SKM-1 treated with dmso at 0.1 percent for 144 hours (cell line): ENCODE data around the gene TRIM9.

ENCODE experiments used
- DNase-seq: peaks from one replicate; lab custom pipeline; 2025; ENCODE audit not compliant: unreplicated experiment; lab: John Stamatoyannopoulos, UW

Gene TRIM9

GRCh38 chr14:51093371-51094281, 1.3 kb downstream of the TRIM9 start:
- DNase-seq, result no peak

DNA sequence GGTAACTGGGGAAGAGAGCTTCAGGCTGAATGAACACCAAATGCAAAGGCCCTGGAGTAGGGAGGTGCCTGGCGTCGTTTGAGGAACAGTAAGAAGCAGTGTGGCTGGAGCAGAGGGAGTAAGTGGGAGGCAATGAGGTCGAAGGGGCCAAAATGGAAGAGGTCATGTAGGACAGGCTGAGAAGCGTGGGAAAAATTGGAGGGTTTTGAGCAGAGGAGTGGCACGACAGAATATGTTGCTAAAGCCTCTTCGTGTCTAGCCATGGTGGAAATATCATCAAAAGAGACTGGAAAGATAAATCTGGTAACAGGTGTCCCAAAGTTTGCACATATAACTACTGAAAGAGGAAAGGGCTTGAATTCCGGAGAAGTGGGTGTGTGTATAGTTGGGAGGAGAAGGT, 1.9 kb downstream of the TRIM9 start:
- no peak for DNase-seq

DNA sequence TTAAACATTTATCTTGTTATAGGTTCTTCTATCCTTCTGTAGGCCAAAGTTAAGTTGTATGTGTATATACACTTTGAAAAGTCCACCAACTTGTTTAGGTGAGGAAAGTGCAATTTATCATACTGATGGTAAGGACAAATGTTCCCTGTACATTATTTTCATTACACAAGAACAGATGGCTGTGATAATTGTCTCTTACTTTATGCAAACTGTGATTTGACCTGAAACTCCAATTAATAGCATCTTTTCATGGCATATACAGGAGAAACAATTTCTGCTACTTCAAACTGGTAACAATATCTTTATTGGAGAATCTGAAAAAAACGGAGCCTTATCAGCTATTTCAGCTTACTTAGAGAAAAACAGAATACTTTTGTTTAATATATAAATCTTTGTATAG, 5.6 kb downstream of the TRIM9 start:
- DNase-seq, result no peak

GRCh38 chr14:51087031-51087441, 7.9 kb downstream of the TRIM9 start:
- DNase-seq, result no peak

GRCh38 chr14:51086044-51086443, 8.9 kb downstream of the TRIM9 start:
- DNase-seq, result no peak

DNA sequence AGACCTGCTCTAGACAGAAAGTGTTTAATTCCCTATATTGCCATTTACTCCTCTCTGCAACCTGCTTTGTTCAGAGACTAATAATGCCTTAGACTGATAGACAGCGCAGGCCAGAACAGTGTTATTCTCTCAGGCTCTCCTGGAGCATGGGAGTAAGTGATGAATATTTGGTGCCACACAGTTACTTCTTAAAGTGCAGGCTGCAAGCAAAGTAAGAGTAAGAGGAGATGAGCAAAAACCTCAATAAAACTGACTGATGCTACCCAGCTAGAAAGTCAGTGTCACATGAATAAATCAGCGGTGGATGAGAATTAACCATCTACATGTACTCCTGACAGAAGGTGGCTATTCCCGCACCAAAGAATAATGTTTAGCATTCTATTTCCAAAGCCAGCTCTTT, 9.9 kb downstream of the TRIM9 start:
- DNase-seq, result no peak

DNA sequence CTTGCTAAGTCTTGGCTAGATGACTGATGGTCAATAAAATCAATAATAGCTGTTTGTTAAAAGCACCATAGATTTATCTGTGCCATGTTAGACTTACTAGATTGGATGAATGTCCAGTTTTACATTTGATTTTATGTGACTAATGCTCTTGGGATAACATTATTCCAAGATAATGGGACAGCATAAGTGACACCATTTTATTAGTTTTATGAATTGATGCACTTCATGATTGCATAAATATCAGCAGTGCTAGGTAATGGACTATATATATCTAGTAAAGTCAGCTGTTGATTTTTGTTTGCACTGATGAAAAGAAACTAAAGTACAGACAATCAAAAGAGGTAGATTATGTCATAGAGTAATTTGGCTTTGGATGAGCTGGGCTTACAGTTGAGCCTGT, 10.4 kb downstream of the TRIM9 start:
- no peak for DNase-seq

DNA sequence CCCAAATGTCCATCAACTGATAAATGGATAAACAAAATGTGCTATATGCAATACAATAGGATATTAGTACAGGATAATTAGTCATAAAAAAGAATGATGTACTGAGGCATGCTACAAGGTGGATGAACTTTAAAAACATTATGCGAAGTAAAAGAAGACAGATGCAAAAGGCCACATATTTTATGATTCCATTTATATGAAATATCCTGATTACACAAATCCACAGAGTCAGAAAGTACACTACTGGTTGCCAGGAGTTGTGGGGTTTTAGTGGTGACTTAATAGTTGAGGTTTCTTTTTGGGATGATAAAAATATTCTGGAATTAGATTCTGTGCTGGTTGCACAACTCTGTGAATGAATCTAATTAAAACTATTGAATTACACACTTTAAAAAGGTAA, 12.6 kb downstream of the TRIM9 start:
- no peak for DNase-seq

GRCh38 chr14:51081712-51082111, 13.2 kb downstream of the TRIM9 start:
- no peak for DNase-seq

GRCh38 chr14:51081209-51081608, 13.7 kb downstream of the TRIM9 start:
- DNase-seq, result no peak

DNA sequence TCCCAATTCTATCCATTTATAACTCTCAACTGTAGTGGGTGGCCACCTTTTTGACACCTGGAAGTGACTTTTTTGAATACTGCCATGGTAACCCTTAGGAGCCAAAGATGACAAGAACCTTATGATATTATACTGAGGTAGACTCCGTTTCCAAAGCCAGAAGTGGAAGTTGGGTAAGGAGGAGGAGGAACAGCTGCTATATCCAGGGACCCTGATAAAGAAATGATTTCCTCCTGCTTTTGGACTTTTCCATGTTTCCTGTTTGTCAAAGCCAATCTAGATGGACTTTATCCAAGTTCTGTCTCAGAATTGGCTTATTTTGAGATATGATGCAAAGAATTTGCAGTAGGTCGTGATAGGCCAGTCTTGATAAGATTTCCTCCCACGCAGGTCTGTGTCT, 14.3 kb downstream of the TRIM9 start:
- DNase-seq, result no peak

- DNase-seq, result no peak
Measured at GRCh38 chr14:51079489-51079888, 15.4 kb downstream of the TRIM9 start.

- DNase-seq, result no peak
Measured at GRCh38 chr14:51079085-51079484, 15.8 kb downstream of the TRIM9 start.

DNA sequence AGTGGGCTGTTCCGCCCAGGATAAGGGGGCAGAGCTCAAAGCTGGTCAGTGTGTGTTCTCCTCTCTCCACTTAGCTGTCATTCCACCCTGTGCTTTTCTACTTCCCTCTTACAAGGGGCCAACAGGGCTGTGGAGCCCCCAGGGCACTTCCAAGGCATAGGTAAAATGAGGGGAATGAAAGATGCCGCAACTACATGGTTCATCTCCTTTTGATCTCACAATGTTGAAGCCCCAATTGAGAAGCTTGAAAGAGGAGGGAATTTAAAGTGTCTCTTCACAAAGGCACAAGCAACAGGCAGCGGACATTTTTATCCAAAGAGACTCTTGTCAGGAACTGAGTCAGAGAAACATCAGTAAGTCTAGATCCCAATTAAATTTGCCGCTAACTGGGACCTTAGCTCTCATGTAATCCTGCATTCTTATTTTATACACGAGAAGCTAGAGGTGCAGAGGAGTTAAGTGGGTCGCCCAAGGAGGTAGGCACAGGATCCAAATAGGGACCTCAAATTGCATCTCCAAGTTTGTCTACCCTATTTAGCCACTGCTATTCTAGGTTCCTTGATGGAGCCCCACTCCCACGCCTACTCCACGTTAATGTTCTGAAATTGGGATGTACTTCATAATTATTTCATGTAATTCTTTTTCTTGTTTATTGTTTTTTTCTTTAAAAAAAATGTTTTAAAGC, 20.1 kb downstream of the TRIM9 start:
- no peak for DNase-seq

DNA sequence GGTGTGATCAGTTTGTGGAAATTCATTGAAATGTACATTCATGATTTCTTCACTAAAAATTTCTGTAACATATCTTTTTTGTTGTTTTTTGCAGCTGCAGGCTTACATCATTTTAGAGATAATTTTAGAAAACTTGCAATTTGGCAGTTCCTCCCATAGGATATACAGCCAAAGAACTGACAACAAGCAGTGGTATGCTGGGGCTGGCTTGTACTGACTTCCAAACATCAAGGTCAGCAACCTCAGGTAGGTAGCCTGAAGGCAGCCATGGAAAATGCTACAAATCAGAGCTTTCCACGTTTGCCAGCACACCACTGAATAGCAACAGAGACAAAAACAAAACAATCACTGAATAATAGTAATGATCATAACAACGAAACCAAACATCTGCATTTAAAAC, 21.2 kb downstream of the TRIM9 start:
- DNase-seq, result no peak

- no peak for DNase-seq
Measured at GRCh38 chr14:51072976-51073375, 21.9 kb downstream of the TRIM9 start.

DNA sequence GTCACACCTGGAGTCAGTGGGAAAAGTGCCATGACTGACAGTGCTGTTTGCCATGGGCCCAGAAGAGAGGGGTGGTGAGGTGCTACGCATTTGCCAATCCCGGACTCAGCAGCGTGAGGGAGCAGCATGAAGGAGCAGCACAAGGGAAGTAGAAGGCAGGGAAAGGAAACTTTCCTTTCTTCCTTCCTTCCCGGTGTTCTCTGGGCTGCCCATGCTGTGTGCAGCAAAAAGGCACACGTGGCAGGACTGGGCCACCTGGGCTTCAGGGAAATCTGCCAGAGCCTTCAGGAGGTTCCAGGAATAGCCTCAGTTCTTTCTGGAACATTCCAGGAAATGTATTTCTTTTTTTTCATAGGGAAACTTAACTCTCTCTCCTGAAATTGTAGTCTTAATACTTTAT, 23.0 kb downstream of the TRIM9 start:
- DNase-seq, result no peak

DNA sequence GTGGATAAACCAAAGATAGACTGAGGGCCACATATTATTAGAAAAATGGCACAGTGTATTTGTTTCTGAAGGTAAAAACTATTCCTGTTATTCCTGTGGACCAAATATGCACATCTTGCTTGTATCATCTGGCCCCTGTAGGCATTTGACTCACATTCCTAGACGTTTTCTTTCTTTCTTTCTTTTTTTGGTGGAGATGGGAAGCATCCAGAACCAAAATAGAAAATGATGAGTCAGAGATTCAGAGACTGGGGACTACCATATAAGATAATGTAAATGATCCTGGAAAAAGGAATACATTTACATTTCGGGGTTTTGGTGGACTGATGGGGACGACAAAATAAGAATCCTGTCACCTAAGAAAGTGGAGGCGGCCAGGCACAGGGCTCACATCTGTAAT, 24.2 kb downstream of the TRIM9 start:
- no peak for DNase-seq

DNA sequence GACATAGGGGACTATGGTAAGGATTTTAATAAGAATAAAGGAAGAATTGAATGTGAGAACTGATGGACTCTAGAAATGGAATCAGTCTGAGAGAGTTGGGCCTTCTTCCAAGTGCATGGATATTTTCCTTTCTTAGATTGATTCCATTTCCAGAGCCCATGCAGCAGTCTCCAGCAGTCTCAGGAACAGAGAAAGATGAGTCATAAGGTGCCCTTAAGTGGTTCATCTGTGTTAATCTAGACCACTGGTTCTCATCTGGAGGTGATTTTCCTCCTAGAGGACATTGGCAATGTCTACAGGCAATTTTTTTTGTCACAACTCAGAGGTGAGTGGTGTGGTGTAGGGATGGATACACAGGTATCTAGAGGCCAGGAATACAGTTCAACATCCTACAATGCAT, 25.9 kb downstream of the TRIM9 start:
- no peak for DNase-seq

DNA sequence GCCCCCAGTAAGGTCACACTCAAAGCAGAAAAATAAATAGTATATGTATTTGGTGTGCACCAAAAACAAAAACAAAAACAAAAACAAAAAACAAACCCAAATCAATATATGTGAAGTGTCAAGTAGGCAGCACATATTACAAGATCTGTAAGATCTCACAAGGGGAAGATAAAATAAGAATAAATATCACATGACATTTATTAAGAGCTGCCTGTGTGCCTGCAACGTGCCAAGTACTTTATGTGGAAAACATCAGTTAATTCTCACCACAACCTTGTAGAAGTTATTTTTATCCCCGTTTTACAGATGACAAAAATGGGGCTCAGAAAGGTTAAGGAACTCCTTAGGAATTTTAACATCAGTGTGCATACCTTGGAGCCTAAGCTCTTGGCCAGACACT, 26.6 kb downstream of the TRIM9 start:
- DNase-seq, result no peak

- DNase-seq, result no peak
Measured at GRCh38 chr14:51067295-51067694, 27.6 kb downstream of the TRIM9 start.

- no peak for DNase-seq
Measured at GRCh38 chr14:51066576-51066975, 28.3 kb downstream of the TRIM9 start.

DNA sequence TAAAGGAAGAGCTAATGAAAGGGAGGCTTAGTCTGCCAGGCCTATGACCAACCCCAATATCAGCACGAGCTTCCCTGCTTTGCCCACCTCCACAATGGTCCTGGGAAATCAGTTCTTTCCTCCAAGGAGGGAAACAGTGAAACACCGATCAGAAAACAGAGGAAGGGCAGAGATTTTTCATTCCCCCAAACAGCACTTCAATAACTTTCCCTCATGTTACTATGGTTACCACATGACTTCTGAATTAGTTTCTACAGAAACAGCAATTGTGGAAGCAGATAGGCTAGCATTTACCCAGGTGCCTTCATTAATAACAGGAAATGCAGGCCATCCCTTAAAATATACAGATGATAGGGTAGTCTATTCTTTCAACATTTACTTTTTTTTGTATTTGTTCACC, 35.9 kb downstream of the TRIM9 start:
- DNase-seq, result no peak
